K562 (cell line): Measurements from ENCODE around the gene ITPRIP. TPM values are rescaled to one million over a fixed set of nuclear protein-coding genes. Genes with fewer than 3 reads are reported as not detected.

Source experiments
- ATAC-seq: fragments of 200-7000 bp; cut with Tn5 transposase; 3 replicates; pipeline ENCODE4 v1.9.1; 2020; ENCODE audit warnings: moderate library complexity
- BruUV-seq: library from RNA; stranded (reverse); fragments of 400-500 nt; replicated peaks from 2 replicates; lab custom pipeline; 2021; lab: Mats Ljungman, UMichigan
- CTCF ChIA-PET: fragments of 300-600 bp; formaldehyde crosslinking; extraction: SDS; loops from one replicate; lab custom pipeline; 2021; ENCODE audit warnings: low intra/inter-chr PET ratio; lab: Yijun Ruan, JAX
- POLR2A ChIA-PET: fragments of 300-600, 350-650 bp; sonication (Branson Sonifier 250); formaldehyde crosslinking; extraction: SDS; loops from one replicate; lab custom pipeline; 2021; ENCODE audit warnings: antibody characterized with exemption, inconsistent platforms; lab: Yijun Ruan, JAX
- DNase-seq, 4 experiments: peaks; one replicate each; pipeline versions ENCODE4 v3.0.0 to v3.0.0-alpha.2; 2011 to 2018; ENCODE audit warnings: low spot score in 3 of 4, mixed read lengths in 3 of 4; ENCODE audit errors: extremely low read depth in 1 of 4
- FAIRE-seq: peaks from 2 replicates; lab custom pipeline; 2011; peaks lifted over from hg19 to GRCh38; lab: Jason Lieb, UNC
- H2AFZ ChIP-seq: 2 replicates; pipeline ENCODE4 v1.6.0; 2011; ENCODE audit warnings: low read depth, low read length, control low read depth, inconsistent platforms
- H3K27ac ChIP-seq: fragments of 200-600 bp; 3 replicates; pipeline ENCODE4 v1.8.0; 2011; ENCODE audit warnings: low read depth, mild to moderate bottlenecking, control low read depth, inconsistent platforms, low read length, moderate library complexity, mixed read lengths; ENCODE audit errors: extremely low read depth
- H3K27me3 ChIP-seq, 2 experiments: fragments of 300-600 bp in 1 of 2; 2 replicates in 1 of 2; 3 replicates in 1 of 2; pipeline versions ENCODE4 v1.6.0 to v1.8.0; 2011; ENCODE audit warnings: inconsistent platforms in 2 of 2, low read length in 2 of 2, mild to moderate bottlenecking in 1 of 2, mixed read lengths in 1 of 2, moderate library complexity in 1 of 2; ENCODE audit not compliant: control insufficient read depth in 2 of 2, insufficient read depth in 2 of 2
- H3K36me3 ChIP-seq: fragments of 300-600 bp; 3 replicates; pipeline ENCODE4 v1.8.0; 2011; ENCODE audit warnings: mild to moderate bottlenecking, low read length, inconsistent platforms; ENCODE audit not compliant: control insufficient read depth, insufficient read depth
- H3K4me1 ChIP-seq, 2 experiments: fragments of 200-600 bp in 1 of 2; replicated peaks in 1 of 2; 2 replicates in 1 of 2; 3 replicates in 1 of 2; pipeline versions ENCODE4 v1.5.1 to v1.8.0; 2011; ENCODE audit warnings: inconsistent platforms in 2 of 2, low read length in 2 of 2, mild to moderate bottlenecking in 1 of 2, mixed read lengths in 1 of 2, moderate library complexity in 1 of 2; ENCODE audit not compliant: control insufficient read depth in 2 of 2, insufficient read depth in 2 of 2
- H3K4me2 ChIP-seq: 2 replicates; pipeline ENCODE4 v1.6.1; 2011; ENCODE audit warnings: low read length, control low read depth, inconsistent platforms, mixed read lengths; ENCODE audit not compliant: insufficient read depth
- H3K4me3 ChIP-seq: fragments of 200-600 bp; sonication (generic), shearing (Covaris generic); 2 replicates; pipeline ENCODE4 v1.5.1; 2016; ENCODE audit warnings: control low read depth, inconsistent platforms
- H3K79me2 ChIP-seq: fragments of 200-600 bp; 3 replicates; pipeline ENCODE4 v1.8.0; 2011; ENCODE audit warnings: low read length, inconsistent platforms; ENCODE audit not compliant: control insufficient read depth, insufficient read depth
- H3K9ac ChIP-seq, 2 experiments: 2 replicates each; pipeline versions ENCODE4 v1.6.0 to v1.6.1; 2011; ENCODE audit warnings: low read depth in 2 of 2, low read length in 2 of 2, control low read depth in 1 of 2, inconsistent platforms in 1 of 2, mild to moderate bottlenecking in 1 of 2, mixed read lengths in 1 of 2; ENCODE audit not compliant: insufficient read depth in 1 of 2
- H3K9me1 ChIP-seq: one replicate; pipeline ENCODE4 v1.6.0; 2011; ENCODE audit warnings: inconsistent platforms, mild to moderate bottlenecking, low read length, moderate library complexity; ENCODE audit not compliant: control insufficient read depth, insufficient read depth
- H3K9me3 ChIP-seq: replicated peaks from 2 replicates; pipeline ENCODE4 v1.5.1; 2011; ENCODE audit warnings: low read depth, low read length, inconsistent platforms; ENCODE audit not compliant: control insufficient read depth, insufficient read depth
- H4K20me1 ChIP-seq: replicated peaks from 2 replicates; pipeline ENCODE4 v1.6.1; 2011; ENCODE audit warnings: low read length, inconsistent platforms, mixed read lengths; ENCODE audit not compliant: control insufficient read depth, insufficient read depth
- KLF16 ChIP-seq: IDR thresholded peaks from 2 replicates; pipeline ENCODE4 v1.6.1; 2016; ENCODE audit warnings: antibody characterized with exemption
- ZNF12 ChIP-seq: sonication (generic); formaldehyde crosslinking; IDR thresholded peaks from 2 replicates; pipeline ENCODE4 v1.4.0; 2020; ENCODE audit warnings: mild to moderate bottlenecking, missing genetic modification reagents
- WGBS: fragments of 100-300 bp; shearing (Covaris generic); methylation state at CpG from one replicate; pipeline ENCODE4 v1.1.6; 2016; ENCODE audit warnings: low coverage, mixed read lengths; ENCODE audit not compliant: insufficient coverage; ENCODE audit errors: missing lambda C conversion rate; 5-methylcytosine and 5-hydroxymethylcytosine counted together
- in situ Hi-C: fragments of 300-500 bp; cut with MboI; formaldehyde crosslinking; loops from 4 replicates; pipeline ENCODE4 v1.15.0; 2018; ENCODE audit warnings: inconsistent platforms, mixed read lengths
- intact Hi-C: fragments of 100-400 bp; cut with micrococcal nuclease; formaldehyde crosslinking; loops from 2 replicates; pipeline ENCODE4 v1.14.2; 2022
- polyA plus RNA-seq, 8 experiments: library from polyadenylated mRNA; depleted of rRNA in 4 of 8; stranded (reverse) in 5 of 8; unstranded in 3 of 8; fragments of >200 nt; fragmentation: Nextera tagmentation in 2 of 8; fragmentation: Illumina TruSeq in 1 of 8; extraction: Ambion mirVana in 2 of 8; extraction: Trizol in 1 of 8; gene quantifications; 2 replicates each; pipeline versions ENCODE4 v1.2.1 to v1.2.3, GENCODE V29; 2011 to 2014; ENCODE audit warnings: inconsistent platforms in 1 of 8, missing spikeins in 1 of 8
- total RNA-seq, 7 experiments: library from RNA; depleted of rRNA in 6 of 7; stranded (reverse); fragments of >200 nt in 6 of 7; fragmentation: Illumina TruSeq in 2 of 7; extraction: Trizol in 2 of 7; gene quantifications; 2 replicates each; pipeline versions ENCODE4 v1.2.1 to v1.2.3, GENCODE V29; 2011 to 2021; ENCODE audit warnings: low replicate concordance in 1 of 7
- TF ChIP-seq, protein P1 (sequence below): fragments of 250-450 bp; sonication (Bioruptor Pico); IDR thresholded peaks from 2 replicates; pipeline ENCODE4 v1.4.0; 2020
- TF ChIP-seq, protein P2 (sequence below): fragments of 450-650 bp; IDR thresholded peaks from 2 replicates; pipeline ENCODE4 v1.6.1; 2017; ENCODE audit warnings: antibody characterized with exemption, mild to moderate bottlenecking

The ITPRIP gene
- total and polyA plus RNA-seq, 9 of the 15 experiments (the other 6 are each of a cell fraction or from before 2014, with no cell fraction given), result 4.4 to 28.5 (median 10.9) TPM

DNA sequence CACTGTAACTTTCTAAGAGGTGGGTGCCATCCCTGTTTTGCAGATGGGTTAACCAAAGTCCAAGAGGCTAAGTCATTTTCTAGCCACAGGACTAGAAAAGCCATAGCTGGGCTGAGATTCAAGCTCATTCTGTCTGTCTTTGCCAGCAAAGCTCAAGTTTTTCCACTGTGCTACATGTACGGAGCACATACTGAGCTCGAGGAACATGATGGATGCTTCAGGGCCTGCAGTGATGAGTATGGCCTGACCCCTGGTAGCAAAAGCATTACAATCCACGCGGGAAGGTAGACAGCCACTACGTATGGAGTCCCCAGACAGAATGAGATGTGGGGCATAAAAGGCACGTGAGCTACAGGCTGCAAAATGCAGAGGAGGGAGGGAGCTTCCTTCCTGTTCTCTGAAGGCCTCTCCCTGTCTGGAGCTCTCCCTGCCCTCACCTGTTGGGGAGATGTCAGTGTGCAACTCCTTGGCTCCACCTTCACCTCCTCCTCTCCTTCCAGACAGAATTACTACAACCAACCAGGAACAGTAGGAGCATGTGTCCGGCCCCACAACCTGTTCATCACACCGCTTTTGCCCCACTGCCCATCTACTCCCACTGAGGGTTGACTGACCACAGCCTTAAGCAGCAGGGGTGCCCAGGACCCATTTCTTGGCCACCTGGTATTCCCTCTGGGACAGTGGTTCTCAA lies 16.4 kb downstream of the ITPRIP start:
- peaks cover 75% of the 10 kb centered on the region for H4K20me1 ChIP-seq
- peak overlapping the region in 1 of 2 experiments; percentile 35; a peak in 1 of 4 replicates for H3K9ac ChIP-seq
- DNase-seq, result no peak
- peaks cover 0 to 13% of the 10 kb centered on the region in 2 experiments; a peak in 3 of 5 replicates for H3K4me1 ChIP-seq
- H3K9me1 ChIP-seq, result peaks cover 19% of the 10 kb centered on the region
- H3K27me3 ChIP-seq, result no peaks in the 10 kb centered on the region
- POLR2A ChIA-PET, result interaction anchor here (0.7 to 1.2 kb wide), 4 partner anchors 14 to 67 kb away, joined by 4 to 5 read pairs (median 4); partner anchors contain the start of gene GSTO1
- BruUV-seq, result no TSS peak
- no peak overlapping the region for H3K4me3 ChIP-seq
- intact Hi-C loops (no loop called here), in situ Hi-C loops (no loop called here)
- H3K36me3 ChIP-seq, result peaks cover 73% of the 10 kb centered on the region; the same call in 2 of the 3 replicates
- no peak; the same call in 2 of the 3 replicates for ATAC-seq
- H3K9me3 ChIP-seq, result no peaks in the 10 kb centered on the region
- TF ChIP-seq, protein P1, sequence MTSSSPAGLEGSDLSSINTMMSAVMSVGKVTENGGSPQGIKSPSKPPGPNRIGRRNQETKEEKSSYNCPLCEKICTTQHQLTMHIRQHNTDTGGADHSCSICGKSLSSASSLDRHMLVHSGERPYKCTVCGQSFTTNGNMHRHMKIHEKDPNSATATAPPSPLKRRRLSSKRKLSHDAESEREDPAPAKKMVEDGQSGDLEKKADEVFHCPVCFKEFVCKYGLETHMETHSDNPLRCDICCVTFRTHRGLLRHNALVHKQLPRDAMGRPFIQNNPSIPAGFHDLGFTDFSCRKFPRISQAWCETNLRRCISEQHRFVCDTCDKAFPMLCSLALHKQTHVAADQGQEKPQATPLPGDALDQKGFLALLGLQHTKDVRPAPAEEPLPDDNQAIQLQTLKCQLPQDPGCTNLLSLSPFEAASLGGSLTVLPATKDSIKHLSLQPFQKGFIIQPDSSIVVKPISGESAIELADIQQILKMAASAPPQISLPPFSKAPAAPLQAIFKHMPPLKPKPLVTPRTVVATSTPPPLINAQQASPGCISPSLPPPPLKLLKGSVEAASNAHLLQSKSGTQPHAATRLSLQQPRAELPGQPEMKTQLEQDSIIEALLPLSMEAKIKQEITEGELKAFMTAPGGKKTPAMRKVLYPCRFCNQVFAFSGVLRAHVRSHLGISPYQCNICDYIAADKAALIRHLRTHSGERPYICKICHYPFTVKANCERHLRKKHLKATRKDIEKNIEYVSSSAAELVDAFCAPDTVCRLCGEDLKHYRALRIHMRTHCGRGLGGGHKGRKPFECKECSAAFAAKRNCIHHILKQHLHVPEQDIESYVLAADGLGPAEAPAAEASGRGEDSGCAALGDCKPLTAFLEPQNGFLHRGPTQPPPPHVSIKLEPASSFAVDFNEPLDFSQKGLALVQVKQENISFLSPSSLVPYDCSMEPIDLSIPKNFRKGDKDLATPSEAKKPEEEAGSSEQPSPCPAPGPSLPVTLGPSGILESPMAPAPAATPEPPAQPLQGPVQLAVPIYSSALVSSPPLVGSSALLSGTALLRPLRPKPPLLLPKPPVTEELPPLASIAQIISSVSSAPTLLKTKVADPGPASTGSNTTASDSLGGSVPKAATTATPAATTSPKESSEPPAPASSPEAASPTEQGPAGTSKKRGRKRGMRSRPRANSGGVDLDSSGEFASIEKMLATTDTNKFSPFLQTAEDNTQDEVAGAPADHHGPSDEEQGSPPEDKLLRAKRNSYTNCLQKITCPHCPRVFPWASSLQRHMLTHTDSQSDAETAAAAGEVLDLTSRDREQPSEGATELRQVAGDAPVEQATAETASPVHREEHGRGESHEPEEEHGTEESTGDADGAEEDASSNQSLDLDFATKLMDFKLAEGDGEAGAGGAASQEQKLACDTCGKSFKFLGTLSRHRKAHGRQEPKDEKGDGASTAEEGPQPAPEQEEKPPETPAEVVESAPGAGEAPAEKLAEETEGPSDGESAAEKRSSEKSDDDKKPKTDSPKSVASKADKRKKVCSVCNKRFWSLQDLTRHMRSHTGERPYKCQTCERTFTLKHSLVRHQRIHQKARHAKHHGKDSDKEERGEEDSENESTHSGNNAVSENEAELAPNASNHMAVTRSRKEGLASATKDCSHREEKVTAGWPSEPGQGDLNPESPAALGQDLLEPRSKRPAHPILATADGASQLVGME, result no peak
- TF ChIP-seq, protein P2, sequence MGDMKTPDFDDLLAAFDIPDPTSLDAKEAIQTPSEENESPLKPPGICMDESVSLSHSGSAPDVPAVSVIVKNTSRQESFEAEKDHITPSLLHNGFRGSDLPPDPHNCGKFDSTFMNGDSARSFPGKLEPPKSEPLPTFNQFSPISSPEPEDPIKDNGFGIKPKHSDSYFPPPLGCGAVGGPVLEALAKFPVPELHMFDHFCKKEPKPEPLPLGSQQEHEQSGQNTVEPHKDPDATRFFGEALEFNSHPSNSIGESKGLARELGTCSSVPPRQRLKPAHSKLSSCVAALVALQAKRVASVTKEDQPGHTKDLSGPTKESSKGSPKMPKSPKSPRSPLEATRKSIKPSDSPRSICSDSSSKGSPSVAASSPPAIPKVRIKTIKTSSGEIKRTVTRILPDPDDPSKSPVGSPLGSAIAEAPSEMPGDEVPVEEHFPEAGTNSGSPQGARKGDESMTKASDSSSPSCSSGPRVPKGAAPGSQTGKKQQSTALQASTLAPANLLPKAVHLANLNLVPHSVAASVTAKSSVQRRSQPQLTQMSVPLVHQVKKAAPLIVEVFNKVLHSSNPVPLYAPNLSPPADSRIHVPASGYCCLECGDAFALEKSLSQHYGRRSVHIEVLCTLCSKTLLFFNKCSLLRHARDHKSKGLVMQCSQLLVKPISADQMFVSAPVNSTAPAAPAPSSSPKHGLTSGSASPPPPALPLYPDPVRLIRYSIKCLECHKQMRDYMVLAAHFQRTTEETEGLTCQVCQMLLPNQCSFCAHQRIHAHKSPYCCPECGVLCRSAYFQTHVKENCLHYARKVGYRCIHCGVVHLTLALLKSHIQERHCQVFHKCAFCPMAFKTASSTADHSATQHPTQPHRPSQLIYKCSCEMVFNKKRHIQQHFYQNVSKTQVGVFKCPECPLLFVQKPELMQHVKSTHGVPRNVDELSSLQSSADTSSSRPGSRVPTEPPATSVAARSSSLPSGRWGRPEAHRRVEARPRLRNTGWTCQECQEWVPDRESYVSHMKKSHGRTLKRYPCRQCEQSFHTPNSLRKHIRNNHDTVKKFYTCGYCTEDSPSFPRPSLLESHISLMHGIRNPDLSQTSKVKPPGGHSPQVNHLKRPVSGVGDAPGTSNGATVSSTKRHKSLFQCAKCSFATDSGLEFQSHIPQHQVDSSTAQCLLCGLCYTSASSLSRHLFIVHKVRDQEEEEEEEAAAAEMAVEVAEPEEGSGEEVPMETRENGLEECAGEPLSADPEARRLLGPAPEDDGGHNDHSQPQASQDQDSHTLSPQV, result no peak
- TF ChIP-seq ZNF12, result no peak
- TF ChIP-seq KLF16, result no peak
- TF ChIP-seq, all 486 proteins: peak for 0
- CTCF ChIA-PET, result no interaction called here
- H3K27ac ChIP-seq, result no peak overlapping the region
- no peak for FAIRE-seq
- H3K79me2 ChIP-seq, result peaks cover 100% of the 10 kb centered on the region
- WGBS, result 80% methylated on average over 7 of the region's 8 CpGs
- no peak overlapping the region for H2AFZ ChIP-seq
- no peak overlapping the region for H3K4me2 ChIP-seq
